HG02798 (cell line): ENCODE data around the gene EEF1G.
"Not testable (repeated sequence)": the region's sequence is repeated elsewhere in the genome, so short reads cannot be mapped to it uniquely, and the experiment has no call there.

ENCODE experiments used
- ATAC-seq: cut with Tn5 transposase; IDR thresholded peaks from one replicate; pipeline ENCODE4 v1.9.1; 2021; ENCODE audit warnings: mild to moderate bottlenecking; ENCODE audit not compliant: unreplicated experiment, poor library complexity

Gene EEF1G

DNA sequence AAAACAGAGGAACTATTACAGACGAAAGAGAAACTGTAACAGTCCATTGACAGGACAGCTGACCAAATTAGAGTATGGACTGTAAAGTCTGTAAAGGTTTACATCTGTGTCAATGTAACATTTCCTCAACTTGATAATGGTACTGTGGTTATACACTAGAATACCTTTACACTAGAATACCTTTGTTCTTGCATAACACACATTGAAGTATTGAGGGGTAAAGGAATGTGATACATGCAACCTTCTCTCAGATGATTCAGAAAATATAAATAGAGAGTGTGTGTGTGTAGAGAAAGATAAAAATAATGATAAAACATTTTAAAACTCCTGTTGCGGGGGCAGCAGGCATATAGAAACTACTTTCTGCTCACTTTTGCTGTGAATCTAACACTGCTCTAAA is 5.6 kb upstream of the EEF1G start:
- no peak for ATAC-seq

- no peak for ATAC-seq
Measured at GRCh38 chr11:62578541-62578940, 4.8 kb upstream of the EEF1G start.

GRCh38 chr11:62577046-62577714 is 3.5 kb upstream of the EEF1G start:
- ATAC-seq, result no peak

GRCh38 chr11:62575837-62576236 is 2.1 kb upstream of the EEF1G start:
- ATAC-seq, result no peak

DNA sequence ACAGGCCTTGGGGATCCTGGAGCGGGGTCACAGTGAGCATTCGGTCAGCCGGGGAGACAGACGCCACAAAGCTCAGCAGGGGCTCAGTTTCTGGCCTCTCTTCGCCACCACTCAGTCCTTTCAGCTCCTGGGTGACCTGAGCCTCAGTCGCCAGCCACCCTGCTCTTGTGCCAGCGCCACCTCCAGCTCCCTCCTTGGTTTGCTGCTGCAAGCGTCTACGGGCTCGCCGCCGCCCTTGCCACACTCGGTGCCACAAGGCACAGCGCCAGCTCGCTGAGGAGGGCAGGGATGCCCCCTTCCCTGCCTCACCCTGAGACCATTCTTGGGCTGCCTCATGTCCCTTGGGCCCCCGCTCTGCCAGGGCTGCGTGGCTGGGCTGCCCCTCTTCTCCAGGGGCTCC is 1.5 kb upstream of the EEF1G start:
- ATAC-seq, result no peak

- peak; percentile 5 for ATAC-seq
Measured at GRCh38 chr11:62574363-62575071, 826 bp upstream of the EEF1G start.

DNA sequence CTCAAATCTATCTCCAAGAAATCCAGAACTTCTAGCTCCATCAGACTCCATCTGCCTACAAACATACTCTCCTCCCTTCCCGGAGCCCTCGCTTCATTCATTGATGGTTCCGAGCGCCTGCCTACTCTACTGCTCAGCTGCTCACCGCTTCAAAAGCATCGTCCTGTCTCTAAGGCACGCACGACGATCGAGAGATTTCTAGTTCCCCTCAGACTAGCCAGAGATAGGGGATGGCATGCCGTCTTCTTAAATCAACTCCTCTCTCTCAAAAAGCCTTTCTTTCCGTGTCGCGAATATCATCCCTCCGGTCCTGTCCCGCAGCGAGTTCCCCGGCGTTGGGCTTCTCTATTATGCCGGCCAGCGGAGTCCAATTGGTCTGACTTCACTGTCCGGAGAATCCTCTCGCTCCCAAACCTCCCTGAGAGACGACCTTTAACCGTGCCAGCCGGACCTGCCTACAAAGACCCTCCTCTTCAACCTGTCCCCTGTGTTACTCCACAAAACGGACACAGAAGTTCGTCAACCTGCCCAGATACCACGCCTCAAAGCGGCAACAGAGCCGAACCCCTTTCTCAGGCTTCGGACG is 592 bp downstream of the EEF1G start:
- ATAC-seq, result no peak

GRCh38 chr11:62572431-62572830 is 1.3 kb downstream of the EEF1G start:
- ATAC-seq, result no peak

- ATAC-seq, result not testable (repeated sequence)
Measured at GRCh38 chr11:62571493-62571892, 2.2 kb downstream of the EEF1G start.

DNA sequence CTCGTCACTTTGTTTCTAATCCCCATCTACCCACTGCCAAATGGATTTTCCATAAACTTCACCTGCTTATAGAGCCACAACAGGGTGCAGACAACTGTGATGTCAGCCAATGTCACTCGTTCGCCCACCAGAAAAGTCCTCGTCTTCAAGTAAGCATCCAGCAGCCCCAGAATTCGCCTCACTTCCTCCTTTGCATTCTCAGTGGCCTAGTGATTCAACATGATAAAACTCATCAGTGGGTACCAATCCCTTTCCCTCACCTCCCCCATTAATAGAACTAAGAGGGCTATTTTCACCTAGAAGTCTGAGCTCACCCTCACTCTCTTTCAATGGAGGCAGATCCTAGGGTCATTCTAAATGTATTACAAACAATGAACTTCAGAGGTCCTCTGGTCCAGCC is 2.8 kb downstream of the EEF1G start:
- ATAC-seq, result not testable (repeated sequence)

DNA sequence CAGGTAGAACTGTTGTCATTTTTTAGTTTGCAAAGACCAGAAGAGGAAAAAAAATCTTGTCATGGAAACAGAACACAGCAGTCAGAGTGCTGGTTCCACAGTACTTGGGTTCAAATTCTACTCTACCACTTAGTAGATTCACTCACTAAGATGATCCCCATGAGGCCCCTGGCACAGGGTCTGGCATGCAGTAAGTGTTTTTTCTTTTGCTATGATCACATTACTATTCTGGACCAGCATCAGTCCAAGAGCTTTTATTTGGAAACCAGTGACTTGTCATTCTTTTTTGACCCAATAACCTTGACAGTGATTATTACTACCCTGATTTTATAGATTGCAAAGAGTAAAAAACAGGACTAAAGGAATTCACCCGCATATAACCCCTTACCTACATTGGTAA is 4.1 kb downstream of the EEF1G start:
- ATAC-seq, result no peak

GRCh38 chr11:62567018-62567633 is 6.6 kb downstream of the EEF1G start:
- ATAC-seq, result no peak

DNA sequence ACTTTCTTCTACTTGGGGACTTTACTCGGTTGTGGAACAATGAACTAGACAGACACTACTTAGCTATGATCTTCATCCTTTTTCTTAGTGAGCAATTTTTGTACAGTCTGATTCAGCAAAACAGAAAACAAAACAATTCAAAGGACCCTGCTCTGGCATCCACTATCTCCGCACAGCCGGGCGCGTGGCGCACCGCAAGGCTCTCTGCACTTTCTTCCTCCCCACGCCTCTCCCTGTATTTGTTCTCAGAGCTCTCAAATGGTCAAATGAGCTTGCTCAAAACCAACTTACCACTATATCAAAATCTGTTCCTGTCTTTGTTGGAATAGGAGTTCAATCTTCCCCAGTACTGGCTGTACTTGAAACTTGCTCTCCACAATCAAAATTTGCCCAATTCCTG is 7.4 kb downstream of the EEF1G start:
- ATAC-seq, result no peak

DNA sequence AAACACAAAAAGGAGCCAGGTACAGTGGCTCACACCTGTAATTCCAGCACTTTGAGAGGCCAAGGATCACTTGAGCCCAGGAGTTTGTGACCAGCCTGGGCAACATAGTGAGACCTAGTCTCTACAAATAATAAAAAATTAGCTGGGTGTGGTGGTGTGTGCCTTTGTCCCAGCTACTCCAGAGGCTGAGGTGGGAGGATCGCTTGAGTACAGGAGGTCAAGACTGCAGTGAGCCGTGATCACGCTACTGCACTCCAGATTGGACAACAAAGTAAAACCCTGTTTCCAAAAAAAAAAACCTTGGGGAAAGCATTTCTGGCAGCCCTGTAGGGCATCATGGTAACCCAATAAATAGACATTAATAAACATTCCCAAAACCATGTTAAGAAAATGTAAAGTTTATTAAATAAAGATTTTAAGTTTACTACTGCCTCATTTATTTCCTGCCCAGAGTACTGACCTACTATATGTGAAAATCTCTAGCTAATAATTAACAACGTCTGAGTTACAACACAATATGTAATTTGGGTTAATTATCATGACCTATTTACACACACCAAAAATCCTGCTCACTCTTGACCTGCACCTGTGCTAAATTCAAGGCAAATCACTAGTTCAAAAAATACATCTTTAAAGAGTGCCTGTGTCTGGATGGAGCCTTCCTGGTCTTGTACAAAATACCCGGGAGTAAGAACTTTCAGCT is 8.4 kb downstream of the EEF1G start:
- no peak for ATAC-seq

DNA sequence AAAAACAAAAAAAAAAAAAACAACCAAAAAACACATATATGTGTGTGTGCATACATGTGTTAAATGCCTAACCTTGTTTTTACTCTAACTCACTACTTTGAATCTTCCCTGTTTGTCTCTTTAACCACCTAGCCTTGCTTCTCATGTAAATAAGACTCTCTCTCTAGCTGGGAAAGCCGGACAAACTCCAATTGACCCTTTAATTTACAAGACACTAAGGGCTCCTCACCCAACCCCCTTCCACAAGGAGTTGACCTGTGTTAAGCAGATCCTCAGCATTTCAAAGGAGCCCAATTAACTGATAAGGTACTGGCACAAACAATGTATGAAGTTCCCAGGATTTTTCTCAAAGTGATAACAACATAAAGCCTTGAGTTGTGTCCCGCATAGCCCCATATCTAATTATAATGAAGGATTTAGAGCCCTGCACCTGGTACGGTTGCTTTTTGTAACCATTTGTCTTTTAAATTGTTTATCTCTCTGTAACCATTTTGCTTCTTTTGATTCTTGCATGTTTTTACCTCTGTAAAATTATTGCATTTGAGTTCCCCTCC is 11.9 kb downstream of the EEF1G start:
- ATAC-seq, result not testable (repeated sequence)

DNA sequence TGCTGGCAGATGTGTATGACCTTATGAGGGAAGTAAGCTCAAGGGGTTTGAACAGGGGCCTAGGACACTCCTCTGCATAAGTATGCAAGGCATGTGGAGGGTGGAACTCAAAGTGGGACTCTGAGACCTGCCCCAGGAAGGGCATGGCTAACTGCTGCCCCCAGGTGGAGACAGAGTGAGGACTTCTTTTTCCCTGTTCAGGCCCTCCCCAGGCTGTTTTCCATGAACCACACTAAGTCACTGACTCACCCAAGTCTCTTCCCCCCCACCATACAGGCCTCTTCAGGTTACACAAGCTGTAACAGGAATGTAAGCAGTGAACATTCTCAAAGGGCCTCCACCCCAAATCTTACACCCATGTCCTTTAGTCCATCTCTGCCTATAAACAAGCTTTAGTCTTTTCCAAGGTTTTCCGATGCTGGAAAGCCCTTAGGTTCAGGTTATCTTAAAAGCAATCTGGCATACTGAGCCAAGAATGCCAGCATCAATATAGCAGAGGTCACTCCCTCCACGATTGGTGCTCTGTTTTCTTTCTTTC is 13.1 kb downstream of the EEF1G start:
- ATAC-seq, result no peak

GRCh38 chr11:62559626-62560025 is 14.1 kb downstream of the EEF1G start:
- not testable (repeated sequence) for ATAC-seq

DNA sequence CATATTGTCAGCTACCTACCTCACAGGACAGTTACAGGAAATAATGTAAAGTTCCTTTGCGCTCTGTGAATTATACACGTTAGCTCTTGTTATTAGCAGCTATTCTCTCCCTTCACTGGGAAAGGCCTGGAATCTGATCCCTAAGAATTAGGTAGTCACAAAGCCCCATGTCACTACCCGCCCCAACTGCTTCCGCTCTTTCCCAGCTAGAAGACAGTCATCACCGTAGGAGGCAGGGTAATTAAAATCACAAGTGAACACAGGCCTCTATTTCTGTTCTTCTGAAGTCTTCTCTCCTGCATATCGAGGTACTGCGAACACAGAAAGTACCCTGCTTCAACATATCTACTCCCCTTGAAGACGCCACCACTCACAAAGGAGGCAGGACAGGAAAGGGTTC is 14.5 kb downstream of the EEF1G start:
- ATAC-seq, result no peak

DNA sequence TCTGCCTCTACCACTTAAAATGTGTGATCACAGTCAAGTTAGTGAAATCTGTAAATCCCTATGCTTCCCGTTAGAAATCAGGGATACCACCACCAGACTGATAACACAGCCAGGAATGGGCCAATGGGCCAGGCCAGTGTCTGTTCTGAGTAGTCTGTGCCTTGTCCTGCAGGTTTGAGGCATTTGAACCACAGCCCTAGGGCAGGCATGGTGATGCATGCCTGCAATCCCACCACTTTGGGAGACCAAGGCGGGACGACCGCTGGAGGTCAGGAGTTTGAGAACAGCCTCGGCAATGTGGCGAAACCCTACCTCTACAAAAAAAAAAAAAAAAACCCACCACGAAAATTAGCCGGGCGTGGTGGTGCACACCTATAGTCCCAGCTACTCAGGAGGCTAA is 15.0 kb downstream of the EEF1G start:
- no peak for ATAC-seq
